SK-N-SH treated with all-trans-retinoic acid at 6 μM for 48 hours (cell line): ENCODE measurements around the gene LCAT.
"Not testable (repeated sequence)": the region's sequence is repeated elsewhere in the genome, so short reads cannot be mapped to it uniquely, and the experiment has no call there.

Source experiments
- ATAC-seq: fragments of 200-7000 bp; cut with Tn5 transposase; 3 replicates; pipeline ENCODE4 v1.9.1; 2020; ENCODE audit warnings: mild to moderate bottlenecking, moderate library complexity
- ARNTL ChIP-seq: fragments of 450-650 bp; formaldehyde crosslinking; IDR thresholded peaks from 2 replicates; pipeline ENCODE4 v1.5.0; 2020; ENCODE audit warnings: low read depth, mild to moderate bottlenecking, moderate library complexity, borderline replicate concordance
- CSDC2 ChIP-seq: fragments of 250-450 bp; sonication (Bioruptor Pico); IDR thresholded peaks from 2 replicates; pipeline ENCODE4 v1.5.0; 2020; ENCODE audit warnings: mild to moderate bottlenecking, moderate library complexity
- CSRNP3 ChIP-seq: fragments of 250-450 bp; sonication (Bioruptor Pico); IDR thresholded peaks from 2 replicates; pipeline ENCODE4 v1.5.1; 2021; ENCODE audit warnings: mild to moderate bottlenecking, moderate library complexity
- ESRRG ChIP-seq: fragments of 250-450 bp; sonication (Bioruptor Pico); IDR thresholded peaks from 2 replicates; pipeline ENCODE4 v1.6.1; 2021; ENCODE audit warnings: mild to moderate bottlenecking
- GLIS3 ChIP-seq: fragments of 250-450 bp; sonication (Bioruptor Pico); IDR thresholded peaks from 2 replicates; pipeline ENCODE4 v1.5.0; 2020; ENCODE audit warnings: mild to moderate bottlenecking, moderate library complexity
- ISL1 ChIP-seq: fragments of 250-450 bp; sonication (Bioruptor Pico); IDR thresholded peaks from 2 replicates; pipeline ENCODE4 v2.1.2; 2022; ENCODE audit warnings: mild to moderate bottlenecking, moderate library complexity
- OSR1 ChIP-seq: fragments of 250-450 bp; sonication (Bioruptor Pico); IDR thresholded peaks from 2 replicates; pipeline ENCODE4 v1.8.0; 2022; ENCODE audit warnings: moderate library complexity, mild to moderate bottlenecking, inconsistent platforms
- PATZ1 ChIP-seq: fragments of 250-450 bp; sonication (Bioruptor Pico); IDR thresholded peaks from 2 replicates; pipeline ENCODE4 v1.8.0; 2020; ENCODE audit warnings: mild to moderate bottlenecking, moderate library complexity, borderline replicate concordance
- RARB ChIP-seq: fragments of 250-450 bp; sonication (Bioruptor Pico); IDR thresholded peaks from 2 replicates; pipeline ENCODE4 v1.8.0; 2021; ENCODE audit warnings: mild to moderate bottlenecking, moderate library complexity
- SNAI2 ChIP-seq: fragments of 250-450 bp; sonication (Bioruptor Pico); IDR thresholded peaks from 2 replicates; pipeline ENCODE4 v1.5.0; 2020; ENCODE audit warnings: mild to moderate bottlenecking, moderate library complexity
- TCF4 ChIP-seq: fragments of 250-450 bp; sonication (Bioruptor Pico); IDR thresholded peaks from 2 replicates; pipeline ENCODE4 v1.8.0; 2021; ENCODE audit warnings: mild to moderate bottlenecking, moderate library complexity, borderline replicate concordance
- TOX ChIP-seq: fragments of 250-450 bp; sonication (Bioruptor Pico); IDR thresholded peaks from 2 replicates; pipeline ENCODE4 v1.8.0; 2021; ENCODE audit warnings: mild to moderate bottlenecking, moderate library complexity, borderline replicate concordance
- ZC3H10 ChIP-seq: fragments of 250-450 bp; sonication (Bioruptor Pico); IDR thresholded peaks from 2 replicates; pipeline ENCODE4 v1.5.1; 2021; ENCODE audit warnings: mild to moderate bottlenecking, moderate library complexity
- ZFP3 ChIP-seq: fragments of 250-450 bp; sonication (Bioruptor Pico); IDR thresholded peaks from 2 replicates; pipeline ENCODE4 v1.5.0; 2020; ENCODE audit warnings: mild to moderate bottlenecking, moderate library complexity
- ZFP30 ChIP-seq: fragments of 450-650 bp; formaldehyde crosslinking; IDR thresholded peaks from 2 replicates; pipeline ENCODE4 v1.5.0; 2022; ENCODE audit warnings: mild to moderate bottlenecking, moderate library complexity
- ZNF565 ChIP-seq: fragments of 450-650 bp; formaldehyde crosslinking; conservative IDR thresholded peaks from 2 replicates; pipeline ENCODE4 v1.5.0; 2020; ENCODE audit warnings: low read depth, mild to moderate bottlenecking, moderate library complexity
- ZNF70 ChIP-seq: fragments of 450-650 bp; formaldehyde crosslinking; IDR thresholded peaks from 2 replicates; pipeline ENCODE4 v1.5.0; 2020; ENCODE audit warnings: mild to moderate bottlenecking, moderate library complexity
- ZNF8 ChIP-seq: fragments of 450-650 bp; formaldehyde crosslinking; IDR thresholded peaks from 2 replicates; pipeline ENCODE4 v1.5.0; 2020; ENCODE audit warnings: mild to moderate bottlenecking, moderate library complexity
- TF ChIP-seq, protein P1 (sequence below): fragments of 250-450 bp; sonication (Bioruptor Pico); IDR thresholded peaks from 2 replicates; pipeline ENCODE4 v1.5.0; 2020; ENCODE audit warnings: mild to moderate bottlenecking, moderate library complexity
- TF ChIP-seq, protein P2 (sequence below): fragments of 250-450 bp; sonication (Bioruptor Pico); IDR thresholded peaks from 2 replicates; pipeline ENCODE4 v1.8.0; 2021; ENCODE audit warnings: low read depth, mild to moderate bottlenecking, moderate library complexity, borderline replicate concordance

LCAT gene

GRCh38 chr16:67975321-67976105 is 31.6 kb upstream of the LCAT start:
- no peak for ATAC-seq
- TF ChIP-seq ESRRG (CRISPR knock-in tag) (no peak), TCF4 (CRISPR knock-in tag) (no peak), ZNF565 (CRISPR knock-in tag) (no peak), CSRNP3 (CRISPR knock-in tag) (no peak), ZC3H10 (CRISPR knock-in tag) (no peak), TOX (CRISPR knock-in tag) (no peak), RARB (CRISPR knock-in tag) (no peak), GLIS3 (CRISPR knock-in tag) (no peak), ZFP3 (CRISPR knock-in tag) (no peak), ZFP30 (CRISPR knock-in tag) (no peak), ZNF8 (CRISPR knock-in tag) (no peak), CSDC2 (CRISPR knock-in tag) (no peak), ISL1 (CRISPR knock-in tag) (no peak), ARNTL (CRISPR knock-in tag) (no peak), ZNF70 (CRISPR knock-in tag) (no peak)
- TF ChIP-seq, protein P1, sequence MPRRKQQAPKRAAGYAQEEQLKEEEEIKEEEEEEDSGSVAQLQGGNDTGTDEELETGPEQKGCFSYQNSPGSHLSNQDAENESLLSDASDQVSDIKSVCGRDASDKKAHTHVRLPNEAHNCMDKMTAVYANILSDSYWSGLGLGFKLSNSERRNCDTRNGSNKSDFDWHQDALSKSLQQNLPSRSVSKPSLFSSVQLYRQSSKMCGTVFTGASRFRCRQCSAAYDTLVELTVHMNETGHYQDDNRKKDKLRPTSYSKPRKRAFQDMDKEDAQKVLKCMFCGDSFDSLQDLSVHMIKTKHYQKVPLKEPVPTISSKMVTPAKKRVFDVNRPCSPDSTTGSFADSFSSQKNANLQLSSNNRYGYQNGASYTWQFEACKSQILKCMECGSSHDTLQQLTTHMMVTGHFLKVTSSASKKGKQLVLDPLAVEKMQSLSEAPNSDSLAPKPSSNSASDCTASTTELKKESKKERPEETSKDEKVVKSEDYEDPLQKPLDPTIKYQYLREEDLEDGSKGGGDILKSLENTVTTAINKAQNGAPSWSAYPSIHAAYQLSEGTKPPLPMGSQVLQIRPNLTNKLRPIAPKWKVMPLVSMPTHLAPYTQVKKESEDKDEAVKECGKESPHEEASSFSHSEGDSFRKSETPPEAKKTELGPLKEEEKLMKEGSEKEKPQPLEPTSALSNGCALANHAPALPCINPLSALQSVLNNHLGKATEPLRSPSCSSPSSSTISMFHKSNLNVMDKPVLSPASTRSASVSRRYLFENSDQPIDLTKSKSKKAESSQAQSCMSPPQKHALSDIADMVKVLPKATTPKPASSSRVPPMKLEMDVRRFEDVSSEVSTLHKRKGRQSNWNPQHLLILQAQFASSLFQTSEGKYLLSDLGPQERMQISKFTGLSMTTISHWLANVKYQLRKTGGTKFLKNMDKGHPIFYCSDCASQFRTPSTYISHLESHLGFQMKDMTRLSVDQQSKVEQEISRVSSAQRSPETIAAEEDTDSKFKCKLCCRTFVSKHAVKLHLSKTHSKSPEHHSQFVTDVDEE (CRISPR knock-in tag), result no peak

GRCh38 chr16:67972285-67972684 is 28.4 kb upstream of the LCAT start:
- not testable (repeated sequence) for ATAC-seq

DNA sequence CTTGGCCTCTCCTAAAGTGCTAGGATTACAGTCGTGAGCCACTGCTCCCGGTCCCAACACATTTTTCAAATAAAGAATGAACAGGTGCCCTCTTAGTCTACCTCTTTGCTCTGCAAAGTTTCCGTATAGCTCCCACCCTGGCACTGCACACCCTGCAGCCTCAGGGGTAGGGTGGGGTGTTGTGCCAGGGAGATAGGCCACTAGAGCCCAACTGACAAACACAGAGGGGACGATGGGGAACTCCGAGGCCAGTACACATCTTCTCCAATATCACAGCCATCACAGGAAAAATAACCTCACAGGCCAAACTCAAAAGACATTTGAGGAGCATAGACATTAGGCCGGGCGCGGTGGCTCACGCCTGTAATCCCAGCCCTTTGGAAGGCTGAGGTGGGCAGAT is 27.2 kb upstream of the LCAT start:
- TF ChIP-seq, protein P2, sequence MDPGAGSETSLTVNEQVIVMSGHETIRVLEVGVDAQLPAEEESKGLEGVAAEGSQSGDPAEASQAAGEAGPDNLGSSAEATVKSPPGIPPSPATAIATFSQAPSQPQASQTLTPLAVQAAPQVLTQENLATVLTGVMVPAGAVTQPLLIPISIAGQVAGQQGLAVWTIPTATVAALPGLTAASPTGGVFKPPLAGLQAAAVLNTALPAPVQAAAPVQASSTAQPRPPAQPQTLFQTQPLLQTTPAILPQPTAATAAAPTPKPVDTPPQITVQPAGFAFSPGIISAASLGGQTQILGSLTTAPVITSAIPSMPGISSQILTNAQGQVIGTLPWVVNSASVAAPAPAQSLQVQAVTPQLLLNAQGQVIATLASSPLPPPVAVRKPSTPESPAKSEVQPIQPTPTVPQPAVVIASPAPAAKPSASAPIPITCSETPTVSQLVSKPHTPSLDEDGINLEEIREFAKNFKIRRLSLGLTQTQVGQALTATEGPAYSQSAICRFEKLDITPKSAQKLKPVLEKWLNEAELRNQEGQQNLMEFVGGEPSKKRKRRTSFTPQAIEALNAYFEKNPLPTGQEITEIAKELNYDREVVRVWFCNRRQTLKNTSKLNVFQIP (CRISPR knock-in tag), result no peak
- TF ChIP-seq CSDC2 (CRISPR knock-in tag) (no peak), TOX (CRISPR knock-in tag) (no peak), TCF4 (CRISPR knock-in tag) (no peak), SNAI2 (CRISPR knock-in tag) (no peak), OSR1 (no peak), PATZ1 (CRISPR knock-in tag) (no peak), ZFP30 (CRISPR knock-in tag) (no peak), ZNF70 (CRISPR knock-in tag) (no peak), ZNF8 (CRISPR knock-in tag) (no peak), ZNF565 (CRISPR knock-in tag) (no peak)
- no peak for ATAC-seq
